HG03378 (cell line): ENCODE data around the gene PPP2R2D.
A peak's percentile ranks its signal among the peaks of the same experiment; 100 is the strongest.

Source experiments
- ATAC-seq: cut with Tn5 transposase; IDR thresholded peaks from one replicate; pipeline ENCODE4 v1.9.1; 2021; ENCODE audit warnings: mild to moderate bottlenecking, moderate library complexity; ENCODE audit not compliant: unreplicated experiment

Gene PPP2R2D

DNA sequence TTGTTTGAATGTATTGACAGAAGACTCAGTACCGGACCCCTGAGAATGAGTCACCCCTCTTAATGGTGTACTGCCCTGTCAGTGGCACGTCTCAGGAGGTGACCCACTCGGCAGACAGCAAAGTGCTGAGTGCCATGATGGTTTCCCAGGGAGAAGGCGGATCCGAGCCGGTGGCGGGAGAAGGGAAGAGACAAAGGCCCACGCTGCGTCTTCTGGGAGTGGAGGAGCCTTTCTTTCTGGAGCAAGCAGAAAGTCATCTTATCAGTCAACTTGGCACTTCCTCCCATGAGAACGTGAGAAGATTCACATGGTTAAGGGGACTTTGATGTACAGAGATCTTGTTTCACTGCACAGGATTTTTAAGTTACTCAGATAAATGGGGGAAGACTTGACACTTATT, 14.6 kb upstream of the PPP2R2D start:
- ATAC-seq: no peak

DNA sequence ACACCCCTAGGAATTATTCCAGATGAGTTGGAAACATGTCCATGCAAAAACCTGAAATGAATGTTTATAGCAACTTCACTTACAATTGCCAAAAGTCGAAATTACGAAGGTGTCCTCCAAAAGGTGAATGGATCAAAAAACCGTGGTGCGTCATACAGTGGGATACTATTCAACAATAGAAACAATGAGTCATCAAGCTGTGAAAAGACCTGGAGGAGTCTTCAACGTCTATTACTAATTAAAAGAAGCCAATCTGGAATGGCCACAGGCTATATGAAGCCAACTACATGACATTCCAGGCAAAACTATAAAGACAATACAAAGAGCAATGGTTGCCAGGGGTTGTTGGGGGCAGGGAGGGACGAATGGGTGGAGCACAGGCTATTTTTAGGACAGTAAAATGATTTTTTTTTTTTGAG, 12.6 kb upstream of the PPP2R2D start:
- ATAC-seq: no peak

DNA sequence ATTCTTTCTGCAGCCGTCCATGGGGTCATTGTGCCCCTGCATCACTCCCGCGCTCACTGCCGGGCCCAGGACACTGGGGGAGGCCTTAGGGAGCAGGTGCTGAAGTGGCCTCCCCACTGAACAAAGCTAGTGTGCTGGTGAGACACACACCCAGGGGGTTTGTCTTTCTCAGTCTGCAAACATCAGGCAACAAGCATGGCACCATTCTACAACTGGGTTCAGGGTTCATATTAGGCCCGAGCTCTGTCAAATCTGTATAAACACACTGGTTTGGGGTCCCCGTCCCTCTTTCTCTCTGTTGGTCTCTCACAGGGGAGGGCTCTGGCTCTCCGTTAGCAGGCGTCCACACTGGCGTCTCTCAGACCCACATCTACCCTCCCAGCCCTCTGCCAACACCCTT, 11.1 kb upstream of the PPP2R2D start:
- ATAC-seq: no peak

DNA sequence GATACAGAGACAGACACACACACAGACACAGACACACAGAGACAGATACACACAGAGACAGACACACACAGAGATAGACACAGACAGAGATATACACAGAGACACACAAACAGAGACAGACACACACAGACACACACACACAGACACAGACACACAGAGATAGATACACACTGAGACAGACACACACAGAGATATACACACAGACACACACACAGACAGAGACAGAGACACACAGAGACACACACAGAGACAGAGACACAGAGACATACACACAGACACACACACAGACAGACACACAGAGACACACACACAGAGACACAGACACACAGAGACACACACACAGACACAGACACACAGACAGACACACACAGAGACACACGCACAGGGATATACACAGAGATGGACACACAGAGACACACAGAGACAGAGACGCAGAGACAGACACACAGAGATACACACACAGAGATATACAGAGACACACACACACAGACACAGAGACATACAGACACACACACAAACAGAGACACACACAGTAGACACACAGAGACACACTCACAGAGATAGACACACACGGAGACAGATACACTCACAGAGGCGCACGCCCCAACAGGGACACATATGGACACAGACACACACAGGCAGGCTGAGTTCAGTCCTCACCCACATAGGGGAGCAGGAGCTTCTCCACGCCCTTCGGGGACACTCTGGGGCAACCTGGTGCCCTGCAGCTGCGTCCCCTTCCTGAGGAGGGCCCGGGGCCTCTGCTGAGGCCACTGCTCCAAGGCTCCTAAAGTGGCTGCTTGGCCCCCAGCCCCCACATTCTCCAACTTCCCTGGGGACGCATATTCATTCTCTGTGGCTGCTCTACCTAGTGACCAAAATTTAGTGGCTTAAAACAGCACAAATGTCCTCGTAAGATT, 10.3 kb upstream of the PPP2R2D start:
- ATAC-seq: no peak

DNA sequence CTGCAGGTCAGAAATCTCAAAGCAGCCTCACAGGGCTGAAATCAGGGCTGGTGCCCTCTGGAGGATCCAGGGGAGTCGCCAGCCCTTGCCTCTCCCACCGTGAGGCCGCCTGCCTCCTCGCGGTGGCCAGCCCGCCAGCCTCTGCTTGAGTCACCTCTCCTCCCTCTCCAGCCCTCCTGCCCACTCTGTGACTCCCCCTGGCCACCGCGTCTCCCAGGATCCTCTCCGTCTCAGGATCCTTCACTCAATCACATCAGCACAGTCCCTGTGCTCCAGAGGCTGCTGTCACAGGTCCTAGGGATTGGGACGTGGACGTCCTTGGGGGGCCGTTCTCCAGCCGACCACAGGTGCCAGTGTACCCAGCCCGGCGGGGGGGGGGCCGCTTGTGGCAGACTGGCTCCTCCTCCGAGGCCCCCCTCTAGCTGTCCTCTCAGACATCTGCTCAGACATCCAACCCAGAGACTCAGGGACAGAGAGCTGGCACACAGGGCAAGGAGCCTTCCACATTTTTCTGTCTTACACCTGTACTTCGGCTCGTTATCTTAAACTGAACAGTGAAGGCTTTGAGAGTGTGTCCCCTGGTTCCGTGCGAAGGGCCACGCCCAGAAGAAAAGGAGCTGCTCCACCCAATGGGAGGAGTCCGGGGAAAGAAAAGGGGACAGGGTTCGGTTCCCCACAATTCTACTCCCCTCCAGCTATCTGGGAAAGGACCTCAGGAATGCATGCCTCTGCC, 9.4 kb upstream of the PPP2R2D start:
- no peak for ATAC-seq

DNA sequence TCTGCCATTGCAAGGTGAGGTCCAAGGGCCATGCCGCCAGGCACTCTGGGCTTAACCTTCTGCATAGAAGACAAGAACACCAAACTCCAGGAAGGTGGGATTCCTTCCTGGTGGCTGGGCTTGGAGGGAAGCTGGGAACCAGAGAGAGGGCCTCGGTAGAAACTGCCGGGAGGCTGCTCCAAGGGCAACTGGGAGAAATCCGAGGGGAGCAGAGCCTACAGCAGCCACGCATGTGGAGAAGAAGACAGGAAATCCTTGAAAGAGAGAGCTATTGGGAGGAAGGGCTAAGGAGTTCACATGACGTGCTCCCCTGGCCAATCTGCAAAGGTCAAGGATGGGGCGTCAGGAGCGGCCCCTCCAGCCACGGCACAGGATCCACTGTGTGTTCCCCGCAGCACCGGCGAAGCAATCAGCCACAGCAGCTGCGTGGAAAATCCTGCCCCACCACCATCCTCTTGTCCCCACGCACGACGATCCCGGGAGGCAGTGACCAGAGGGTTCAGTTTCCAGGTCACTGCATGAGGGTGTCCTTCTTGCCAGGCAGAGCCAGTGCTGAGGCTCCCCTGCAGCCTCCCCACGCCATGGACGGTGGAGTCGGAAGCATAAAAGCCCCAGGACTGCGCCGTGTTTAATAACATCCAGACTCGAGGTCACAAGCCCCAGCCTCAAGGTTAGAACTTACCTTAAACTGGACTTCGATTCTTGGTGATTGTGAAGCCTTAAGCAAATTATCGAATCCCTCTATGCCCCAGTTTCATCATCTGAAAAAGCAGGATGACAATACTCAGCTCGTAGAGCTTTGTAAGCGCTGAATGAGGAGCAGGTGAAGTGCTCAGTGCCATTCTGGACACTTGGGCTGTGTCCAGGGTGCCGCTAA, 8.6 kb upstream of the PPP2R2D start:
- no peak for ATAC-seq

DNA sequence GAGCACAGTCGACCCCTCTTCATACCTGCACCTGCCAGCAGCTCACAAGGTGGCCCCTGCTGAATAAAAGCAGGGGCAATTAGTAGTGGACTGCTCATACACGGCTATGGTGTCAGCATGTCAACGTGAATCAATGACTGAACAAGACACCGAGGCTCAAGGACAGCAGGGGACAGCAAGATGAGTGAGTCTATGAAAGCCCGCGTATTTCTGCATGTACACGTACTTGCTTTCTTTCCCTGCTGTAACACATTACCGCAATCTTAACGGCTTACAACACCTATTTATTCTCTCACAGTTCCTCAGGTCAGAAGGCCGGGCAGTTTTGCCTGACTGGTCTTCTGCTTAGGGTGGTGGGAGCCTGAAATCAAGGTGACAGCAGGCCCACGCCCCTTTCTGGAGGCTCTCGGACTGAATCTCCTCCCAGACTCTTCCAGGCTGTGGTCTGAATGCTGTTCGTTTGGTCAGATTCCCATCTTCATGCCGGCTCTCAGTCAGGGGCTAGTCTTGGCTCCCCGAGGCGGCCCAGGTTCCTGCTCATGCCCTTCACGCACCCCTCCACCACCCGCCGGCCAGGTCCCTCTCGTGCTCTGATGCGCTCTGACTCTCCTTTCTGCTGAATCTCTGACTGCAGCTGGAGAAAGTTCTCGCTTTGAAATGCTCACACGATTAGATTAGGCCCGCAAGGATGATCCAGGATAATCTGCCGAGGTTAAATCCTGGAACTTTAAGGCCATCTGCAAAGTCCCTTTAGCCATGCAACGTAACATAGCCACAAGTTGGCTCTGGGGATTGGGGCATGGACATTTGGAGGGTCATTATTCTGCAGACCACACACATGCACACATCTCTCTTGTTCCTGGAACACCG, 7.8 kb upstream of the PPP2R2D start:
- ATAC-seq: no peak

DNA sequence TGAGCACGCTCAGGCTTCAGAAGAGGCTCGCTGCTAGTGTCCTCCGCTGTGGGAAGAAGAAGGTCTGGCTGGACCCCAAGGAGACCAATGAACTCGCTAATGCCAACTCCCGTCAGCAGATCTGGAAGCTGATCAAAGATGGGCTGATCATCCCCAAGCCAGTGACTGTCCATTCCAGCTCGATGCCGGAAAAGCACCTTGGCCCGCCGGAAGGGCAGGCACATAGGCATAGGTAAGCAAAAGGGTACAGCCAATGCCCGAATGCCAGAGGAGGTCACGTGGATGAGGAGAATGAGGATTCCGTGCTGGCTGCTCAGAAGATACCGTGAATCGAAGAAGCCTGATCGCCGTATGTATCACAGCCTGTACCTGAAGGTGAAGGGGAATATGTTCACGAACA, 5.7 kb upstream of the PPP2R2D start:
- ATAC-seq: no peak

DNA sequence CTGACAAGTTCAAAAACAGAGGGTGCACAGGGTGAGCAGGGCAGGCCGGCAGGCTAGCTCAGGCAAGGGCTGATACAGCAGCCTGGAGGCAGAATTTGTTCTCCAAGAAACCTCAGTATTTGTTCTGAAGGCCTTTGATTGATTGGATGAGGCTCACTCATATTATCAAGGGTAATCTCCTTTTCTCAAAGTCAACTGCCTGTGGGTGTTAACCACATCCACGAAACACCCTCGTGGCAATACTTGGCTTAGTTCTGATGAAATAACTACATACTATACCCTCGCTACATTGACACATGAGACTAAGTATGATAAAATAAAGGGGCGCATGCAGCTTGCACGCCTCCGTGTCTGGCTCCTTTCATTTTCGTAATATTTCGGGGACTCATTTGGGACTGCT, 4.4 kb upstream of the PPP2R2D start:
- no peak for ATAC-seq

DNA sequence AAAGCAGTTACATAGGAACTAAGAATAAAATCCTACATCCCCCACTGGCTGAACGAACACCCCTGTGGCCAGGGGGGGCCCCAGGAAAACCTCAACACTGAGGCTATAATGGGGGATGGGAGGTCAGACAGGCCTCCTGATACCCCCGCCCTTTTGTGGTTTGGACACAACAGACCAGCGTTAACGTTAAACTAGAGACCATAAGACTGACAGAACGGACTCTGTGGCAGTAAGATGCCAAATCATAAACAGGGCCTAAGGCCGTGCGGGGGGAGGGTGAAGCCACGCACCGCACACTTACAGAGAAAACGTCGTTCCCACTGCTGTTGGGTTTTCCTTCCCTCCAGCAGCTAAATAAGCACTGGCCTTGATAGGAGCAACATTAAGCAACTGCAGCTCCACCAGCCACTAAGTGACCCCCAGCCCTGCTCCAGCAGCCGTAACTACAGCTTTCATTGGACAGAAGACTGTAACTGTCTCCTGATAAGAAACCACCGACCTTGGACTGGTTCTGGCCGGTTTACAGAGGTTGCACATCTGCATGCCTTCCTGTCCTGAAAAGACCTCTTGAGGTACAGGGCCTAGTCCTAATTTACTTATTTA, 3.4 kb upstream of the PPP2R2D start:
- ATAC-seq: no peak

DNA sequence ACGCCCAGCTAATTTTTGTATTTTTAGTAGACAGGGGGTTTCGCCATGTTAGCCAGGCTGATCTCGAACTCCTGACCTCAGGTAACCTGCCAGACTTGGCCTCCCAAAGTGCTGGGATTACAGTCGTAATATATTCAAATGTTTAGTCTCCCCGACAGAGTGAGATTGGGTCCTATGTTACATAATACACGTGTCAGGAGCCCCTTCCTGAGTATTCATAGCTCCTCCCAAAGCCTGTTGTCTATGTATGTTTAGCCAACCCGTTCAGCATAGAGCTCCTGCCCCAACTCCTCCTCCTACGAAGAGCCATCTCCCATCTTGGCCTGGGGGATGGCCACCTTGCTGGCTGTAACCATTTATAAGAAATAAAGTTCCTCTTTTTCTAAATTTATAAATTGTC, 2.7 kb upstream of the PPP2R2D start:
- ATAC-seq: no peak

DNA sequence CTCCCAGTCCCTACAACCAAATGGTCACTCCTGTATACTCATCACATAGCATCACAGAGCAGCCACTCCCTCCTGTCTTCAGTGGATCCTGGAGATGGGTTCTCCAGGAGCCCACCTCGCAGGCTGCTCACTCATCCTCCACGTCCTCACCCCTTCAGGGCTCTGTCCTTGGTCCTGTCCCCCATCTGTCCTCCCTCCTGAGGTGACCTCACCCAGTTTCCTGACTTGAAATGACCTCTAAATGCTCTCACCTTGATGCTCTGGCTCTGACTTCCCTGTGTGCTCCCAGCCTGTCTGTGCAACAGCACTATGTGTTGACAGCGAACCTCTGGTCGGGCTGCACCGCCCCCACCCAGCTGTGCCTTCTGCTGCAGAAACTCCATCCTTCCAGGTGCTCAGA, 2.1 kb upstream of the PPP2R2D start:
- ATAC-seq: no peak

DNA sequence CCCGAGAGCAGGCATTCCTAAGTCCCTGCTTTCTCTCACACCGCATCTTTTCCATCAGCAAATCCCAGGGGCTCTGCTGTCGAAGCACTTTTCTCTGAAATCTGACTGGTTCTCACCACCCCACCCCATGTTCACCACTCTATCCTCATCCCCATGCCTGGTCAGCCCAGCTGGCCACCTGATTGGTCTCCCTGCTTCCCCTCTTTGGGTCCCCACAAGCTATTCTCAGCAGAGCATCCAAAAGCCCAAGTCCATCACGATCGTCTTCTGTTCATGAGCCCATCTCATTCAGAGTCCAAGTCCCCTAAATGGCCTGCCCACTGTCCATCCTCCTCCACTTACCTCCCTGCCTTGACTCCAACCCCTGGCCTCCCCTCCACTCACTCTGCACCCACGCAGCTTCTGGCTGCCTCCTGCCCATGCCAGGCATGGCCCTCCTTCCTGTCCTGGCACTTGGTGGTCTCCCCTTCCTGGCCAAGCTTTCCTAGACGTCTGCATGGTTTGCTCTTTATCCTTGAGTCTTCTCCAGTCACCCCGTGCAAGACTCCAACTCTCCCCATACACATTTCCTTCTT, 1.6 kb upstream of the PPP2R2D start:
- ATAC-seq: no peak

DNA sequence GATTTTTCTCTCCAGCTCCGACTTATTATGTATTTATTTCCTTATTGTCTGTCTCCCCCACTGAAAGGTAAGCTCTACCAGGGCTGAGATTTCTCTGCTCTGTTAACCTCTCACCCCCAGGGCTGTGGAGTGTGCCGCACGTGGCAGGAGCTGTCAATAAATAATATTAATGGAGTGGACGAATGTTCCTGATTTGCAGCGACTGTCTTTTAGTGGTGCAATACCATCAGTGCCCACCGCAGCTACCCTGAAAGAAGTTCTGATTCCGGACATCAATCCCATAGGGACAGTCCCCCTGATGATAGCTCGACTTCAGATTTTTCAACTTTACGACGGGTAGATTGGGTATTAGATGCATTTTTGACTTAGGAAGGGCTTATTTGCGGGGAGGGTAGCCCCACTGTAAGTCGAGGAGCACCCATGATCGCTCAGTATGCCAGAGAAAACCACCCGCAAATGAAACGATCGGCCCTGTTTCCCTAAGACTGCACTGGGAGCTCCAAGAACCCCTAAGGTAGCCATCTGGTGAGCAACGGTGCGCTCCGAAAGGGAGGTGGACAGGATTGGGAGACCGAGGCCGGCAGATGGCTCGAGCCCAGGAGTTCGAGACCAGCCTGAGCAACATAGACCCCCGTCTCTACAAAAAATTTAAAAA, 986 bp upstream of the PPP2R2D start:
- ATAC-seq: no peak

DNA sequence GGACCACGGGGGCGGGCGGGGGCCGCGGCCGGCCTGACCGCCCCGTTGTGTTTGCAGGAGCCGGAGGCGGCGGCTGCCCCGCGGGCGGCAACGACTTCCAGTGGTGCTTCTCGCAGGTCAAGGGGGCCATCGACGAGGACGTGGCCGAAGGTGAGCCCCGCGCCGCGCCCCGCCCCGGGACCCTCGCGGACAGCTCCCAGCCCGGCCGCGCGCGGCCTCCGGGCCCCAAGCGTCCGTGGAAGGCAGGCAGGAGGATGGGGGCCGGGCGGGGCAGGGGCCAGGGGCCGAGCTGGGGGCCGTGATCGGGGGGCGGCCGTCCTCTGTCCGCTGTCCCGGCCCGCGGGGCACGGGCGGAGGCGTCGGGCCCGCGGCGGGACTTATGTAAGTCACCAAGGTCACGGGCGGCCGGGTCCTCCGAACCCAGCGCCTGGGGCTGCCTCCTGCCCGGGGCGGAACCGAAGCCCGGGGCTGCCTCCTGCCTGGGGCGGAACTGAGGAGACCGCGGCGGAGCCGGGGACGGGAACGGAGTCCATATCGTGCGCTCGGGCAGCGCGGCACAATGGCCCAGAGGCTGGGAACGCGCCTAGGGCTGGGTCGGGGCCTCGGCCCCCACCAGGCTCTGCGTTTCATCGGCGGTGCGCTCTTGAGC, 497 bp downstream of the PPP2R2D start:
- peak; percentile 17 for ATAC-seq

DNA sequence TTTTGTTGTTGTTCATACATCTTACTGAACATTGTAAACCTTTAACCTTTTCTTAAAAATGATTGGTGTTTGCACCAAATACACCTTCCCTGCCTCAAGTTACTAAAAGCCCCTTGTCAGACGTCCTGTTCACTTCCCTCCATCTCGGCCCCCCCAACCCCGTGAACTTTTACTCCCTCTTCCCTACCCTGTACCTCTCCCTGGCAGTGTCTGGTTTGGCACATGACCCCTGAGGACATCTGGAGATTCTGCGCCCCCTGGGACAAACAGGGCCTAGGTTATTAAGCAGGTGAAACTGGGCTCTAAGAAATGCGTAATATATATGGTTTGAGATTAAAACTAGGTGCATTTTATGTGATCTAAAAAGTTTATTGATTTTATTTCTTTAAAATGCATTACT, 1.4 kb downstream of the PPP2R2D start:
- no peak for ATAC-seq

DNA sequence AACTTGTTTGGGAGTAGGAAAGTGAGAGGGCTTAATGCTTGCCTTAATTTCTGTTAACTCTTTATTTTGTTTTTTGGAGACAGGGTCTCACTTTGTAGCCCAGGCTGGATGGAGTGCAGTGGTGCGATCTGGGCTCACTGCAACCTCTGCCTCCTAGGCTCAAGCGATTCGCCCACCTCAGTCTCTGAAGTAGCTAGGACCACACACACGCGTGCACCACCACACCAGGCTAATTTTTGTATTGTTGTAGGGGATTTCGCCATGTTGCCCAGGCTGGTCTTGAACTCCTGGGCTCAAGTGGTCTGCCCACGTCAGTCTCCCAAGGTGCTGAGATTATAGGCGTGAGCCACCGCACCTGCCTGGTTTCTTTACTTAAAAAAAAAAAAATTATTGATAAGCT, 1.9 kb downstream of the PPP2R2D start:
- no peak for ATAC-seq

DNA sequence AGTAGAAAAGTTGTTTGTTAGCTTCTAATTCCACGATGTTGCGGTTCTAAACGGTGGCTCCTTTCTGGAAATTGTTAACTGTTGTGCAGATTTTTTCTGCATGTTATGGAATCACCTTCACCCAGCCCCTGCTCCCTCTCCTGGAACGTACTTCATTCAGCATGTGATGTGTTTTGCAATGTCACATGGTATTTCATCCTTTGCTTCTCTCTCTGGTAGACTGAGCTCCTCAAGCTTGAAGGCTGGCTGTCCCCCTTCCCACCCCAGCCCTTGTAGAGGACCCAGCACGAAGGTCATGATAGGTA, 4.4 kb downstream of the PPP2R2D start:
- ATAC-seq: no peak
